HepG2 (cell line): ENCODE measurements around the gene RCOR1. TPM values are rescaled to one million over a fixed set of nuclear protein-coding genes. Genes with fewer than 3 reads are reported as not detected.

Experiments used
- ARID2 ChIP-seq: sonication (generic); formaldehyde crosslinking; IDR thresholded peaks from 2 replicates; pipeline ENCODE4 v1.8.1; 2022; ENCODE audit warnings: mild to moderate bottlenecking, missing genetic modification reagents, borderline replicate concordance
- CEBPB ChIP-seq: IDR thresholded peaks from 2 replicates; pipeline ENCODE4 v1.6.1; 2011; ENCODE audit warnings: low read depth, low read length, improper control_type of control experiment, borderline replicate concordance
- HMG20B ChIP-seq: conservative IDR thresholded peaks from 2 replicates; pipeline ENCODE4 v1.6.1; 2016; ENCODE audit warnings: missing genetic modification reagents, missing compliant biosample characterization
- ISL2 ChIP-seq: sonication (generic); formaldehyde crosslinking; IDR thresholded peaks from 2 replicates; pipeline ENCODE4 v1.5.0; 2020; ENCODE audit warnings: missing genetic modification reagents
- KDM2A ChIP-seq: sonication (generic); formaldehyde crosslinking; IDR thresholded peaks from 2 replicates; pipeline ENCODE4 v1.4.0; 2020; ENCODE audit warnings: low read depth, missing genetic modification reagents, borderline replicate concordance
- MAFG ChIP-seq: sonication (generic); formaldehyde crosslinking; IDR thresholded peaks from 2 replicates; pipeline ENCODE4 v1.5.1; 2020; ENCODE audit warnings: mild to moderate bottlenecking, missing genetic modification reagents
- NCOR1 ChIP-seq: fragments of 200-600 bp; sonication (generic); IDR thresholded peaks from 2 replicates; pipeline ENCODE4 v1.7.0; 2017; ENCODE audit warnings: antibody characterized with exemption, low read length, borderline replicate concordance
- PHF5A ChIP-seq: IDR thresholded peaks from one replicate; pipeline ENCODE4 v1.6.1; 2018; ENCODE audit warnings: low read depth, missing genetic modification reagents; ENCODE audit not compliant: unreplicated experiment
- SMYD3 ChIP-seq: sonication (generic); formaldehyde crosslinking; IDR thresholded peaks from 2 replicates; pipeline ENCODE4 v1.8.1; 2023; ENCODE audit warnings: mild to moderate bottlenecking, missing genetic modification reagents
- TCF7L2 ChIP-seq: IDR thresholded peaks from 2 replicates; pipeline ENCODE4 v1.6.1; 2011; ENCODE audit warnings: mild to moderate bottlenecking, low read depth, low read length, moderate library complexity
- TGIF2 ChIP-seq: IDR thresholded peaks from 2 replicates; pipeline ENCODE4 v1.6.1; 2016; ENCODE audit warnings: control low read depth, missing compliant biosample characterization
- ZFYVE20 ChIP-seq: sonication (generic); formaldehyde crosslinking; IDR thresholded peaks from 2 replicates; pipeline ENCODE4 v1.8.0; 2023; ENCODE audit warnings: low read depth, mild to moderate bottlenecking, moderate library complexity, missing genetic modification reagents, borderline replicate concordance
- ZNF484 ChIP-seq: sonication (generic); formaldehyde crosslinking; IDR thresholded peaks from 2 replicates; pipeline ENCODE4 v1.5.1; 2020; ENCODE audit warnings: mild to moderate bottlenecking, low read depth, missing genetic modification reagents, borderline replicate concordance
- ZNF674 ChIP-seq: sonication (generic); formaldehyde crosslinking; IDR thresholded peaks from 2 replicates; pipeline ENCODE4 v1.5.0; 2020; ENCODE audit warnings: low read depth, mild to moderate bottlenecking, missing genetic modification reagents
- ZNF841 ChIP-seq: sonication (generic); formaldehyde crosslinking; IDR thresholded peaks from 2 replicates; pipeline ENCODE4 v1.8.1; 2023; ENCODE audit warnings: missing genetic modification reagents, borderline replicate concordance
- polyA plus RNA-seq, 8 experiments: library from polyadenylated mRNA; depleted of rRNA in 3 of 8; stranded (reverse) in 7 of 8; unstranded in 1 of 8; fragments of >200 nt; fragmentation: Illumina TruSeq in 4 of 8; extraction: Trizol in 4 of 8; gene quantifications; 2 replicates each; pipeline versions ENCODE4 v1.2.1 to v1.2.3, GENCODE V29; 2011 to 2016; ENCODE audit warnings: low read depth in 4 of 8, missing spikeins in 1 of 8, mixed read lengths in 1 of 8; ENCODE audit not compliant: insufficient read depth in 1 of 8
- total RNA-seq, 5 experiments: library from RNA; depleted of rRNA; stranded (reverse); fragments of >200 nt; fragmentation: Illumina TruSeq; extraction: Trizol; gene quantifications; 2 replicates each; pipeline ENCODE4 v1.2.3, GENCODE V29; 2016; ENCODE audit warnings: low read depth in 1 of 5
- TF ChIP-seq, protein P1 (sequence below): sonication (generic); formaldehyde crosslinking; IDR thresholded peaks from 2 replicates; pipeline ENCODE4 v1.4.0; 2020; ENCODE audit warnings: missing genetic modification reagents, borderline replicate concordance
- TF ChIP-seq, protein P2 (sequence below): fragments of 450-650 bp; IDR thresholded peaks from 2 replicates; pipeline ENCODE4 v1.6.1; 2017
- TF ChIP-seq, protein P3 (sequence below): sonication (generic); formaldehyde crosslinking; conservative IDR thresholded peaks from 2 replicates; pipeline ENCODE4 v1.4.0; 2020; ENCODE audit warnings: missing genetic modification reagents
- TF ChIP-seq, protein P4 (sequence below): sonication (generic); formaldehyde crosslinking; IDR thresholded peaks from 2 replicates; pipeline ENCODE4 v1.5.1; 2020; ENCODE audit warnings: mild to moderate bottlenecking, missing genetic modification reagents, borderline replicate concordance
- TF ChIP-seq, protein P5 (sequence below): sonication (generic); formaldehyde crosslinking; IDR thresholded peaks from 2 replicates; pipeline ENCODE4 v1.4.0; 2020; ENCODE audit warnings: low read depth, mild to moderate bottlenecking, missing genetic modification reagents

Gene RCOR1
- total and polyA plus RNA-seq, 2 of the 13 experiments (the other 11 are each of a cell fraction or from before 2014, with no cell fraction given): 10.2 to 11.1 TPM

DNA sequence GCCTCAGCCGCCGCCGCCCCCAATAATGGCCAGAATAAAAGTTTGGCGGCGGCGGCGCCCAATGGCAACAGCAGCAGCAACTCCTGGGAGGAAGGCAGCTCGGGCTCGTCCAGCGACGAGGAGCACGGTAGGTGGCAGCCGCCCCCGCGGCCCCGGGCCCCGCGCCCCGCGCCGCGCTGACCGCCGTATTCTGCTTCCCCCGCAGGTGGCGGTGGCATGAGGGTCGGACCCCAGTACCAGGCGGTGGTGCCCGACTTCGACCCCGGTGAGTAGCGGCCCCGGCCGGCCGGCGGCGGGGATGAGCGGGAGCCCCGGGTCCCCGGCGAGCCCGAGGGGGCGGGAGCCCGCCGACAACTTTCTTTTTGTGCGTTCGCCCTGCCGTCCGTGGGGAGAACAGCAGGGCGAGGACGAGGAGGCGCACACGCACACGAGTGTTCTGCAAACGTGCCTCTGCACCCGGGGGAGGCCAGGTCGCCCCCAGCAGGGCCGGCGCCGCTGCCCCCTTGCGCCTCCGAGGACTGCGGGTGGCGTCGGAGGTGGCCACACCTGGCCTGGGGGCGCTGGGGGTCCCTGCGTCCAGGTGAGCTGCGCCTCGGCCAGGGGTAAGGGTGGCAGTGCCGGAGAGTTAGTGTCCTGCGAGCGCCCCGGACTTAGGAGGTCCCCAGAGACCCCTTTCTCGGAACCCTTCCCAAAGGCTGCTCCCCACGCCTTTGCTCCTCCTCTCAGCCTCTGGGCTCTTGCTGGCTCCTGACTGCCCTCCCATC lies 794 bp downstream of the RCOR1 start (continued):
- TF ChIP-seq, protein P1, sequence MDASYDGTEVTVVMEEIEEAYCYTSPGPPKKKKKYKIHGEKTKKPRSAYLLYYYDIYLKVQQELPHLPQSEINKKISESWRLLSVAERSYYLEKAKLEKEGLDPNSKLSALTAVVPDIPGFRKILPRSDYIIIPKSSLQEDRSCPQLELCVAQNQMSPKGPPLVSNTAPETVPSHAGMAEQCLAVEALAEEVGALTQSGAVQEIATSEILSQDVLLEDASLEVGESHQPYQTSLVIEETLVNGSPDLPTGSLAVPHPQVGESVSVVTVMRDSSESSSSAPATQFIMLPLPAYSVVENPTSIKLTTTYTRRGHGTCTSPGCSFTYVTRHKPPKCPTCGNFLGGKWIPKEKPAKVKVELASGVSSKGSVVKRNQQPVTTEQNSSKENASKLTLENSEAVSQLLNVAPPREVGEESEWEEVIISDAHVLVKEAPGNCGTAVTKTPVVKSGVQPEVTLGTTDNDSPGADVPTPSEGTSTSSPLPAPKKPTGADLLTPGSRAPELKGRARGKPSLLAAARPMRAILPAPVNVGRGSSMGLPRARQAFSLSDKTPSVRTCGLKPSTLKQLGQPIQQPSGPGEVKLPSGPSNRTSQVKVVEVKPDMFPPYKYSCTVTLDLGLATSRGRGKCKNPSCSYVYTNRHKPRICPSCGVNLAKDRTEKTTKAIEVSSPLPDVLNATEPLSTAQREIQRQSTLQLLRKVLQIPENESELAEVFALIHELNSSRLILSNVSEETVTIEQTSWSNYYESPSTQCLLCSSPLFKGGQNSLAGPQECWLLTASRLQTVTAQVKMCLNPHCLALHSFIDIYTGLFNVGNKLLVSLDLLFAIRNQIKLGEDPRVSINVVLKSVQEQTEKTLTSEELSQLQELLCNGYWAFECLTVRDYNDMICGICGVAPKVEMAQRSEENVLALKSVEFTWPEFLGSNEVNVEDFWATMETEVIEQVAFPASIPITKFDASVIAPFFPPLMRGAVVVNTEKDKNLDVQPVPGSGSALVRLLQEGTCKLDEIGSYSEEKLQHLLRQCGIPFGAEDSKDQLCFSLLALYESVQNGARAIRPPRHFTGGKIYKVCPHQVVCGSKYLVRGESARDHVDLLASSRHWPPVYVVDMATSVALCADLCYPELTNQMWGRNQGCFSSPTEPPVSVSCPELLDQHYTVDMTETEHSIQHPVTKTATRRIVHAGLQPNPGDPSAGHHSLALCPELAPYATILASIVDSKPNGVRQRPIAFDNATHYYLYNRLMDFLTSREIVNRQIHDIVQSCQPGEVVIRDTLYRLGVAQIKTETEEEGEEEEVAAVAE (CRISPR knock-in tag): no peak
- TF ChIP-seq ISL2 (CRISPR knock-in tag) (no peak), NCOR1 (no peak), ZNF484 (CRISPR knock-in tag) (no peak), CEBPB (no peak), ZNF674 (CRISPR knock-in tag) (no peak), ZFYVE20 (CRISPR knock-in tag) (0 out of 2 replicates have a peak, but pooled peaks have one; percentile 47), ARID2 (CRISPR knock-in tag) (no peak), TCF7L2 (no peak), TGIF2 (CRISPR knock-in tag) (no peak), KDM2A (CRISPR knock-in tag) (no peak; the same call in 1 of the 2 replicates), PHF5A (CRISPR knock-in tag) (no peak), SMYD3 (no peak), HMG20B (CRISPR knock-in tag) (no peak), ZNF841 (no peak), MAFG (CRISPR knock-in tag) (no peak)
- TF ChIP-seq, protein P2, sequence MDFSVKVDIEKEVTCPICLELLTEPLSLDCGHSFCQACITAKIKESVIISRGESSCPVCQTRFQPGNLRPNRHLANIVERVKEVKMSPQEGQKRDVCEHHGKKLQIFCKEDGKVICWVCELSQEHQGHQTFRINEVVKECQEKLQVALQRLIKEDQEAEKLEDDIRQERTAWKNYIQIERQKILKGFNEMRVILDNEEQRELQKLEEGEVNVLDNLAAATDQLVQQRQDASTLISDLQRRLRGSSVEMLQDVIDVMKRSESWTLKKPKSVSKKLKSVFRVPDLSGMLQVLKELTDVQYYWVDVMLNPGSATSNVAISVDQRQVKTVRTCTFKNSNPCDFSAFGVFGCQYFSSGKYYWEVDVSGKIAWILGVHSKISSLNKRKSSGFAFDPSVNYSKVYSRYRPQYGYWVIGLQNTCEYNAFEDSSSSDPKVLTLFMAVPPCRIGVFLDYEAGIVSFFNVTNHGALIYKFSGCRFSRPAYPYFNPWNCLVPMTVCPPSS: no peak
- TF ChIP-seq, protein P3, sequence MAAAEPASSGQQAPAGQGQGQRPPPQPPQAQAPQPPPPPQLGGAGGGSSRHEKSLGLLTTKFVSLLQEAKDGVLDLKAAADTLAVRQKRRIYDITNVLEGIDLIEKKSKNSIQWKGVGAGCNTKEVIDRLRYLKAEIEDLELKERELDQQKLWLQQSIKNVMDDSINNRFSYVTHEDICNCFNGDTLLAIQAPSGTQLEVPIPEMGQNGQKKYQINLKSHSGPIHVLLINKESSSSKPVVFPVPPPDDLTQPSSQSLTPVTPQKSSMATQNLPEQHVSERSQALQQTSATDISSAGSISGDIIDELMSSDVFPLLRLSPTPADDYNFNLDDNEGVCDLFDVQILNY: 0 out of 2 replicates have a peak, but pooled peaks have one; percentile 47
- TF ChIP-seq, protein P4, sequence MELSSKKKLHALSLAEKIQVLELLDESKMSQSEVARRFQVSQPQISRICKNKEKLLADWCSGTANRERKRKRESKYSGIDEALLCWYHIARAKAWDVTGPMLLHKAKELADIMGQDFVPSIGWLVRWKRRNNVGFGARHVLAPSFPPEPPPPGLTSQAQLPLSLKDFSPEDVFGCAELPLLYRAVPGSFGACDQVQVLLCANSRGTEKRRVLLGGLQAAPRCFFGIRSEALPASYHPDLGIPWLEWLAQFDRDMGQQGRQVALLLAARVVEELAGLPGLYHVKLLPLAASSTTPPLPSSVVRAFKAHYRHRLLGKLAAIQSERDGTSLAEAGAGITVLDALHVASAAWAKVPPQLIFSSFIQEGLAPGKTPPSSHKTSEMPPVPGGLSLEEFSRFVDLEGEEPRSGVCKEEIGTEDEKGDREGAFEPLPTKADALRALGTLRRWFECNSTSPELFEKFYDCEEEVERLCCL (CRISPR knock-in tag): no peak
- TF ChIP-seq, protein P5, sequence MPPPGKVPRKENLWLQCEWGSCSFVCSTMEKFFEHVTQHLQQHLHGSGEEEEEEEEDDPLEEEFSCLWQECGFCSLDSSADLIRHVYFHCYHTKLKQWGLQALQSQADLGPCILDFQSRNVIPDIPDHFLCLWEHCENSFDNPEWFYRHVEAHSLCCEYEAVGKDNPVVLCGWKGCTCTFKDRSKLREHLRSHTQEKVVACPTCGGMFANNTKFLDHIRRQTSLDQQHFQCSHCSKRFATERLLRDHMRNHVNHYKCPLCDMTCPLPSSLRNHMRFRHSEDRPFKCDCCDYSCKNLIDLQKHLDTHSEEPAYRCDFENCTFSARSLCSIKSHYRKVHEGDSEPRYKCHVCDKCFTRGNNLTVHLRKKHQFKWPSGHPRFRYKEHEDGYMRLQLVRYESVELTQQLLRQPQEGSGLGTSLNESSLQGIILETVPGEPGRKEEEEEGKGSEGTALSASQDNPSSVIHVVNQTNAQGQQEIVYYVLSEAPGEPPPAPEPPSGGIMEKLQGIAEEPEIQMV (CRISPR knock-in tag): no peak
